GM18867 (cell line): ENCODE data around the gene KBTBD12.

Experiments used
- ATAC-seq: cut with Tn5 transposase; IDR thresholded peaks from one replicate; pipeline ENCODE4 v1.9.1; 2021; ENCODE audit warnings: mild to moderate bottlenecking, moderate library complexity; ENCODE audit not compliant: unreplicated experiment

KBTBD12 gene

DNA sequence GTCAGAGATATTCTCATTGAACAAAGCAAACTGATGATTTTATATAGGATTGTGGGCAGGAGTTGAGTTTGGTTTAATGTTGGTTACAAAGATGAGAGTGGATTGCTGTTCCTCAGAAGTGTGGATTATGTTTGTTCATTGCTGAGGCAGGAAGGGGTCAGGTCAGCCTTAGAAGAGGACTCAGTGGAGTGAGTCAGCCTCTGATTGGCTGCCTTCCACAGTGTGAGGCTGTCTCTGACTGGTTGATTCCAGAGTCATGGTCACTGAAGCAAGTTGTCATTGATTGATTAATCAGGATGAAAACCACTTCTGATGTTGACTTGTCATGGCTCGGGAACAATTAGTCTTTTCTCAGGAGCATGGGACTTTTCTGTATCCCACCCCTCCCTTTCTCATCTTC lies 36.2 kb downstream of the KBTBD12 start:
- no peak for ATAC-seq

DNA sequence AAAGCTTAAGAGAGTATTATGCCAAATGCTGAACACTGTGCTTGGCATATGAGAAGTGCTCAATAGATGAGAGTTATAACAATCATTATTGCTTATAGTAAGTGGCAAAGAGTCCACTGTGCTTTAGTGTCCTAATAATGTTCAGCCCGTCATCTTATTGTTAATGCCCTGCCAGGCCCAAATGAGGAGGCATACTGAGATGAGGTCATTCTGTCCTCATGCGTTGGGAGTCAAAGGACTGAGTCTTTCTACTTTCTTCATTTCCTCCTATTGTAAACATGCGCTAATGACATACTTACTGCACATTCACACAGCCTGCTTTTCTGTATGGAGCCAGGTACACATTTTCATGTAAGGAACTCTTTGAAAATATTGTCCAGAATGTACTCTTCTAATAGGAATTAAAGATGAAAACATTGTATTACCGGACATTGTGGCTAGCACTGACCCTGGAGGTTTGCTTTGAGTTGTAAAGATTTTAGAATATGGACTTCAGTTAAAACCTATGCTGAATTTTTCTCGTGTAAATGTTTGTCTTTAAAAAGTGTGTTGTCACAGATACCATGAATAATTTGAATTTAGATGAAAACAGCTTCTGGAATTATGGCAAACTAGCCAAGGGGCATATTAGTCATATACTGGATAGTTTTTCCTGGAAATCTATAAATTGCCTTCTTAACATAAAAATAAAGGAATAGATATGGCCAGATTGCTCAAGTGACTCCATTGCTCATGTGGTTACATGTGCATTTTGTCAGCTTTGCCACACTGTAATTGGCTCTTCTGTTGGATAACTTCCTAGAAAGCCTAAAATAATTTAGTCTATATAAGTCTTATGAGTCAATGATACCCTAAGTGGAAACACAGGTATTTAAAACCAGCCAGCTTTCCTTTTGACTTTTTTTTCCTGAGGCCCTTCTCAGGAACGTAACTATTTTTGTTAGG lies 38.3 kb downstream of the KBTBD12 start:
- ATAC-seq, result no peak

DNA sequence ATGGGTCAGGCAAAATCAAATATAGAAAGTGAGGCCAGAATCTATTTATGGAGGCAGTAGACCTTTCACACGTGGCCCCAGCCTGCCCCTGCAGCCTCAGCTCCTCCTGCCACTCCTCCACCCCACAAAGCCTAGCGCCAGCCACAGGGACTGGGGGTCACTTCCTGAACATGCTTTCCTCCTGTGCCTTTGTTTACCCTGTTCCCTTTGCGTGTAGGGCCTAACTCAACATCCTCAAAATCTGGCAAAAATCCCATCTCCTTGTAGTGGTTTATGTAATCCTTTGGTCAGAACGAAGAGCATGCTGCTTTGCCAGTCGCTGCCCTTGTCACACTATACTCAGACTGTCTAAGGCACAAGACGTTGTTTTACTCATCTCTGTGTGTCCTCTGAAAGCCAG lies 39.6 kb downstream of the KBTBD12 start:
- no peak for ATAC-seq

DNA sequence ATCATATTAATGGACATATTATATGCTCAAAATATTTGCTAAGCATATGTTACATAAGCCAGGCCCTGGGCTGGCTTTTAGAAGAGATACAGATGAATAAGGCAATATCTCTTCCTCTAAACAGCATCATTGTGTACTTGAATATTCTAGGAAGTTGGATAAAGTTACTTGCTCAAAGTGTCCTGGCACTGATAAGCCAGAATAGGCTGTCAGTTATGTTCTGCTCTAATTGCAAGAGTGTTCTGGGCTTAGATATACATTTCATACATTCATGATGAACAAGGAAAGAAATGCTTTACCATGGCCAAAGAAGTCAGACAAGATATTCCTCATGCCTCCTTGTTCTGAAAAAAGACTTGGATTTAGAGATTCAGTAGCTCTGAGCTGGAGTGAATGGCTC lies 40.7 kb downstream of the KBTBD12 start:
- ATAC-seq, result no peak

DNA sequence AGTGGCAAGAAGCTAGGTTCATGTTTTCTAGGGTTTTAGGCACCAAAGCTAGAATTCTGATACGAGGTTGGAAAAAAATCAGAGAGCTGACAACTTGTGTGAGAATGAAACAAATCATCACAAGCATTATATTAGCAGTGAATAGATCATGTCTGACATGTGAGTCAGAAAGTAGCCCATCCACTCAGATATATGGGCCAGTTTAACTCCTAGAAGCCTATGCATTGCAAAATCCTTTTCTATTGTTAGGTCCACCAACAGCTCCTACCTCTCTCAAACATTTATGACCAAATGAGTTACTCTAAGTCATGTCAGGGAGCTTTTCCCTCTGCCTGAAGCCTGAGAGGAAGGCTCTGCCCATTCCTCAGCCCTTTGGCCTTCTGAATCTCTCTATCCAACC lies 44.0 kb downstream of the KBTBD12 start:
- ATAC-seq, result no peak

DNA sequence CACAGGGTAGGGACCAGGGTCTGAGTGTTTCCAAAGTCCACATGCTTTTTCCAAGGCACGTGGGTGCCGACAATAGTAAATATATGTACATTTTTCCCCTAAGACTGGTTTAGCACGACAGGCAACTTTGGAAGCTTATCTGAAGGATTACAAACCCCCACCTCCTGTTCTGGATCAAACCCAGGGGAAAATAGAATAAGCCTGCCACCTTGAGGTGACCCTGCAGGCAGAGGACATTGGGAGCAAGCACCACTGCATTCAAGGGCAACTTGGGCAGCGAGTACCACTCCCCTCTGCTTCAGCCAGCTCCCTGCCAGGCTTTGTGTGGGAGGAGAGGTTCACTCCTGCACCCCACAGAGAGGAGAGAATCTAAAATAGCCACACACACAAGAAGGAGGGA lies 44.8 kb downstream of the KBTBD12 start:
- ATAC-seq, result no peak

DNA sequence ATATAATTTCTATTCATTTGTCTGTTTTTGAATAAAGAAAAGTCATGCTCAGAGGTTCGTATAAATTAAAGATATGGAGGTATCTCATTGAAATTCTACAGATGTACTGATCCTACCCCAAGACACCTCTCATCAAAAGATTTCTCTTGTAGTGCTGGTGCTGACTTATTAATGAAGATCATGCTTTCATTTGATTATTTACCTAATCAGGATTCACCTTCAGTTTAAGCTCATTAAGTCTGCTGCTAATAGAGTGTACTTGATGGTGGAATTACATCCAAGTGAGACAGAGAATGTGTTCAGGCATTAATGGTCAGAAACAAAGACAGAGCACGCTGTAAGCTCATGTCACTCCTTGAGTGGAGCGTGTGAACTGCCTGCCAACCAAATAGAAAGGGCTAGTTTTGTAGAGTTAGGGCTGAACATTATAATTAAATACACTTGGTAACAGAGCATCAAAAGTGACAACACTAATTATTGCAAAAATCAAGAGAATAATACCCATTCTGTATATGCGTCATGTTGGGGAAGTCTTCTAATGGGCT lies 45.5 kb downstream of the KBTBD12 start:
- ATAC-seq, result no peak

DNA sequence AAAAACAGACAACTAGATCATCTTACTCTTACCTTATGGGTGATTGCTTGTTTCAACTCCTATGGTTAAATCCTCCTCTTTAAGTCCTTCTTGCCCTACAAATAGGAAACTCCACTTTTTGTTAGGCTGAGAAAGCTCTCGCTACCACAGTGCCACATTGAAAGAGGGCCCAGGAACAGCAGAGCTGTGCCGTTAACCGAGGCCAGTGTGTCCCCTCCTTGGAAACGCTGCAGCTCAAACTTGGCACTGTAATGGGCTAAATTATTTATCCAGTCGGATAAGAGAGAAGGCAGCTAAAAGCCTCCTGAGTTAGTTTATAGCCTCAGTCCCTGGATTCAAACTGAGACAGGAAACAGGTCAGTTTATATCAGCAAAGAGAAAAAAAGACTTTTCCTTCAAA lies 46.1 kb downstream of the KBTBD12 start:
- no peak for ATAC-seq

DNA sequence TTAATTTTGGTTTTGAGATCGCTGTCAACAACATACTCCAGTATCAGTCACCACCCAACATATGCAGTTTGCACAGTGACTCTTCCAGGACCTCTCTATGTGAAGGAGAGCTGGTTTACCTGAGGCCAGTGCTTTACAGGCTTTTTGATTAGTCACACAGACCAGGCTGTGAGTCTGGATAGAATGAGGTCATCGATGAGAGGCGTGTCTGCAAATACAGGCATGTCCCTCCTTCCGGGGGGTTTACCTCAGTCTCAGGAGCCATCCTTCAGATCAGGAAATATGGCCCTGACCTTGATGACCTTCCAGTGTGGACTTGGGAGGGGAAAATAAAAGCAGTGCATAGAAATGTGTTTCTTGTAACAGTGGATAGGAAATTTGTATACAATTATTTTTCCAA lies 46.9 kb downstream of the KBTBD12 start:
- ATAC-seq, result no peak

DNA sequence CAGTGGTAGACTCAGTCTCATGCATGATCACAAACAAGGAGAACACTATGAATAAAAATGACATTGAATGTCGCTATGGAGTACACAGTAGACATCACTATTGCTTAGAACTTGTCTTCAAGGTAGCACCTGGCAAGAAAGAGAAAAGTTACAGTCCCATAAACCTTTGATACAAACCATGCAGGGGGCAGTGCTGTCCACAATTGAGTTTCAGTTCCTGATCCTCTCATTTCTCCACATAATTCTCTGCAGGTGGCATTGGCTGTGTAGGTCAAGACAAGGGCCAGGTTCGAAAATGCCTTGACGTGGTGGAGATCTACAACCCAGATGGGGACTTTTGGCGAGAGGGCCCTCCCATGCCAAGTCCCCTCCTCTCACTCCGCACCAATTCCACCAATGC lies 47.9 kb downstream of the KBTBD12 start:
- ATAC-seq, result no peak

DNA sequence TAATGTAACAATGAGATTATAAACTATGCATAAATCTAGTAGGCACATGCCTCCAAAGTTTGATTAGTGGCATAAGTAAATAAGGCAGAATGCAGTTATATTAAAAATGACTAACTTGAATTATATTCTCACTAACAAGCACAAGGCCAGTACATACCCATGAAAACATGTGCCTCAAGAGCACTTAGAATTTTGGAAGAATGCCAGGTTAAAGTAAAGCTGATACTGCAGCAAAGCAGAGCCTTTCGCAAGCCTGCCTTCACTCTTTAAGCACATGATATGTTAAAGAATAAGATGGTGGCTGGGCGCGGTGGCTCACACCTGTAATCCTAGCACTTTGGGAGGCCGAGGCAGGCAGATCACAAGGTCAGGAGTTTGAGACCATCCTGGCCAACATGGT lies 49.0 kb downstream of the KBTBD12 start:
- ATAC-seq, result no peak

DNA sequence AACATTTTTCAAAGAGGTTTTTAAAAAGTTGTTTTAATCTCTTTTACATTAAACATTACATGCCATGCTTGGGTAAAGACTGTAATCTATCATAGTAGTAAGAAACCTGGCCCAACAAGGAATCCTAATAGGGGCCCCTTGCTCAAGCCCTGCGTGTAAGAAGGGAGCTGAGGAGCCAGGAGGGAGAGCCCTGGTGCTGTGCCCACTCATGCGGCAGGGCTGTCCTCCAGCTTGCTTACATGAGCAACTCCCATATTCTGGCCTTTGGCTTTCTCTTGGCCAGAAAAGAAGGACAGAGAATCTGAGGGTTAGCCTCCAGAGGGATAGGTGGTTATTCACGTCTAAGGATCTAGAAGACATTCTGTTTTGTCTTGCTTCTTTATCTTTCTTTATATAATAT lies 49.8 kb downstream of the KBTBD12 start:
- ATAC-seq, result no peak

DNA sequence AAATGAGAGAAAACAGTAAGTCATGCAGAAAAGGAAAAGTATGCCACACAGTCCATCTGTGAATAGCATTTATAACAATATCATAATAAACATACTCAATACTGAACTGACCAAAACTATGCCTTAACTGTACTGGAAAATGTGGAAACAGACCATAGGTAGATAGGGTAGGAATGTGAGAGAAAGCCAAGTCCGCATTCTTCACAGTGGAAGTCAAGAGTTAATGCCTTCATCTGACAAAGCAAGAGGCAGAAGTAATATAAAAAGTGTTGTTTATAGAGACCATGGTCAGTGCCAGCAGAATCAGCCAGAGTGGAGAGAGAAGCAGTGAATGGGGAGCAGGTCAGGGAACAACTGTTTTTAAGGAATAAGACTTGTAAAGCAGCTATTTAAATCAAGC lies 52.3 kb downstream of the KBTBD12 start:
- no peak for ATAC-seq

DNA sequence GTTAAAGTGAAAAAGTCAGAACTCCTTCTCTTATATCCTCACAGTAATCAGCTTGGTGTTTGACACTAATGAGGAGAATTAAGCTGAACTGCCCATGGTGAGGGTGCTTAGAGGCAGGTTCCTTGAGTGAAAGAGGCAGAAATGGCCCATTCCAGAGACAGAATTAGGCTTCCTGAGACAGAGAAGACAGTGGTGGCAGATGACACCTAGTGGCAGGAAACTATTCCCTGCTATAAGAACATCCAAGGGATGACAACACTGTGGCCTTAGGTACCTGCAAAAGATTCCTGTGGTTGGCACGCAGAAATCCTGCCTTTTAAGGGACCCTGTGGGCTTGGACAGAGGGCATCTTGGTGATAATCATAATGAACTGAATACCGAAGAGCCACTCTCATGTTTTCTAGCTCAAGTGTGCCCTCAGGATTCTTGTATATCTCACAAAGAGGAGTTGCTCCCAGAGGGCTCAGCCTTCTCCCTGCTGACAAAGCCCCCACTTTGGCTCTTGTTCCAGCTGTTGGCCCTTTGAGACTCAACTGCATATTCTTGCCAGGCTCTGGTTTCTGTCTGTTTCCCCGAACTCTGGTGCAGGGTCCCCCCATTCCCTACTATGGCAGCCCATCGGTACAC lies 56.0 kb downstream of the KBTBD12 start:
- ATAC-seq, result no peak

DNA sequence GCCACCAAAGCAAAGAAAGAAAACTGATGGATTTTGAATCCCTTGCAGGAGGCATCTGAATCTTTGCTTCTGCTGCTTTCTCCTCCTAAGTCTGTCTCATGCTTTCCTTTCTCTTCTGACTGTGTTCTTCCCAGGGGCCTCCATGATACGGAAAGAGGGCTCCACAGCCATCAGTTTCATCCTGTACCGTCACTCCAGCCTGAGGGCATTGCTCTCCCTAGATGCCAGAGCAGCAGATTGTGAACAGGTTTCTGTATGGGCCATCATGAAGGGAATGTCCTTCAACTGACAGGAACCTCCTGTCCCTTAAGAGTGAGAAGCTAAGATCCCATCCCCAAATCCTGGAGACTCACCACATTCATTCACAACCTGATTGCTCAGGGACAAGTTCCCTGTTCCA lies 59.2 kb downstream of the KBTBD12 start:
- no peak for ATAC-seq

DNA sequence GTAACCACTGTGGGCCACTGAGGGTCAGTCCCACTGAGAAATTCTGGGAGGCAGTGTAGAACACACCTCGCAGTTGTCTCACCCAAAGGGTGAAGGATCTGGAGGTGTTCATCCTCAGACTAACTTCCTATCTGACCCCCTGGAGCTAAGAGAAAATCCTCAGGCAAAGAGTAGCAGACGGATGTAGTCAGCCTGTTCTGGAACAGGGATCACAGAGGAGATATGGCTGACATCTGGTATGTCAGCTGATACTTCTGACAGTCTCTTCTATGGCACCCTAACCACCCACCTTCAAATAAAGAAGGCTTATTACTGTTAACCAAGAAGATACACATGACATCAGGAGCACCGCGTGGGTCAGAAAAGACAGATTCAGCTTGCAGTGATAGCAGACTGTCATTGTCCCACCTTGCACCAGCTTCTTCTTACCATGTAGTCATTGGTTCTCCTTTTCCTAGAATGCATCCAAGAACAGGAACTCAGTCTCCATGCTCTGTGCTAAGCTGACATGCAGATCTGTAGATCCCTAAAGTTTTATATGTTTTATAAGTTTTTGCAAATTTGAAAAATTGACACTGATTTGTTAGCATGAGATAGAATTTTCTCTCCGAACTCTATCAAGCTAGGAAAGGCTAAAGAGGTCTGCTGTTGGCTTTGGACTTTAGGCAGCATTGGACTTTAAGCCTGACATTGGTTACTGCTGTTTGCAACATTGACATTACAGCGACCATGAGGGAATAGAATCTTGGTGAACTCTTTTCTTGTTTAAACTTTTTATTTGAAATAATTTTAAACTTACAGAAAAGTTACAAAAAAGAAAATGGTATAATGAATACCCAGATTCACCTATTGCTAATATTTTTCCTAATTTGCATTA lies 60.4 kb downstream of the KBTBD12 start:
- ATAC-seq, result no peak

DNA sequence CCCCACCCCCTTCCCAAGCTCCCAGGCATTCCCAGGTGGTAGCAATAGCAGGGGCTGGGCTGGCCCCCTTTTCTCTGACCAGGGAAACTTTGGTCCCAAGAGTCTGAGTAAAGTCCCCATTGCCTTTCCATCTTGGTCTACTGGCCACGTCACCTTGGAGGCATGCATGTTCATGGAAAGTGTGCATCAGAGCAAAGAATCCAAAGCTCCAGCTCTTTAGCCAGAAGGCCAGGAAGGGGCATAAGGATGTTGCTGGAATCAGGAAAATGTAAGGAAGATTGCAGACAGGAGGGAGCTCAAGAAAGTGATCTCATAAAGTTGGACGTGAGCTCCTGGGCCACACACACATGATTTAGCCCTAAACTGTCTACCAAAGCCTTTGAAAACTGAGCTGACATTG lies 63.6 kb downstream of the KBTBD12 start:
- ATAC-seq, result no peak

DNA sequence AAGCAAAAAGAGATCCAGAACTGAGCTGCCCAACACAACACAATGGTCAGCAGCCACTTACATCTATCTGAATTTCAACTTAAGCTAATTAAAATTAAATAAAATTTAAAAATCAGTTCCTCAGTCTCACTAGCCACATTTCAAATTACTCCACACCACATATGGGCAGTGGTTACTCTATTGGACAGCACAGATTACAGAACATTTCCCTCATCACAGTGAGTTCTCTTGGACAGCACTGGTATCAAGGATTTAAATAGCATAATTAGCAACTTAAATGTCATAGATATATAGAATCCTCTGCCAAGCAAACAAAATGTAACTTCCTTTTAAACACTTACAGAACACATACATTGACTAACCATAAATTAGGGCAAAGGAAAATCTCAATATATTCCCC lies 64.4 kb downstream of the KBTBD12 start:
- no peak for ATAC-seq

DNA sequence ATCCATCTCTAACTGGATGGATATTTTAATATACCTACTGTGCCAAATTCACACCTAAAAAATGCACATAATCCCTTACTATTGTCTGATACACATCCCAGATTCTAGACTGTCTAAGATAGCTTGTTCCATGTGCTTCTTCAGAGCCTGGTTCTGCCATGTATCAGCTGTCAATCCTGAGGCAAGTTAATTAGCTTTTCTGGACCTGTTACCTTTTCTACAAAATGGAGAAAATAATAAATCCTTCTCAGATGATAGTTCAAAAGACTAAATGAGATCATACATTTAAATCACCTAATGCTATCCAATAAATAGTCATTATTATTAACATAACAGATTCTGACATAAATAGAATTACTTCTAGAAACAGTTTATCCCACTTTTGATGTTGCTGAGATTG lies 66.1 kb downstream of the KBTBD12 start:
- no peak for ATAC-seq

DNA sequence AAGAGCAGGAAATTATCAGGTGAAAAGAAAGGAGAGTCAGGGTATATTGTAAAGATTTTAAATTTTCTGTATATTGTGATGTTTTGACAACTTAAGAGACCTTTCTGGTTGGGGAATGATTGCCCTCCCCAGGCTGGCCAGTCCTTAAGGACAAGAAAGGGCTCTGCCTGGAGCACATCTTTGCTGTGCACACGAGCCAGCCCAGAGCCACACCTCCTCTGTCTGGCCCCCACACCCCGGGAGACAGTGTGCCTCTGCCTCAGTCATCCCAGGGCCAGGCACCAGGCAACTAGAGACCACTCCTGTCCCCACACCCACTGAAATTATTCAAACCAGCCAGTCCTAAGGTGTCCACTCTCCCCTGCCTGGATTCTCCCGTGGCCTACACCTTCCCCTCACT lies 67.1 kb downstream of the KBTBD12 start:
- ATAC-seq, result no peak

DNA sequence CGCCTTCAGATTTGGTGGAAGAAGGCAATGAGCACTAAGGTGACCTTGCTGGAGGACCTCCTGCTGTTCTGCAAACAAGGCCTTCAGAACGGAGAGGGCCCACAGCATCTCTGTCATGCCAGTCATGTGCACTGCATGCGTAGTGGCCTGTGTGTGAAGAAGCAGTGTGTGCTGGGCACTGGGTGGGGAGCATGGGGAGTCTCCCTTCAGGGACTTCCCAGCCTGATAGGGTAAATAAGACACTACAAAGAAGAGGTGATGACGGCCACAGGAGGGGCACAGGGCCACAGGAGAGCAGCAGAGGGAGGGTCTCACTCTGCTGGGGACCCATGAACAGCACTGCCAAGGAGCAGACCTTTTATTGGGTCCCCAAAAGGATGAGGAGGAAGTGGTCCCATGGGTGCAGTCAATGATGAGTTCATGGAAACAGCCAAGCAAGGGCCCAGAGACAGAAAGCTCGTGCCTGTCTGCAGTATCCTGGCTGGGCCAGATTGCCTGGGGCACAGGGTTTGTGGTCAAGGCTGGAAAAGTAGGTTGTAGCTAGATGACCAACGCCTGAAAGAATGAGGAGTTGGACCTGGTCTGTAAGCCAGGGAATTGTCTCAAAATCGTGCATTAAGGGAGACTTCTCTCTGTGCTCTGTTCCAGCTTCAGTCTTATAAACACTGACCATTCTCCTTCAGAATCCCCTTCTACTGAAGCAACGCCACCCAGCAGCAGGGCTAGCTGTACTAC lies 69.4 kb downstream of the KBTBD12 start:
- no peak for ATAC-seq
